ENCODE data around the gene VPS16. TPM values are rescaled to one million over a fixed set of nuclear protein-coding genes. Genes with fewer than 3 reads are reported as not detected.
A peak's percentile ranks its signal among the peaks of the same experiment; 100 is the strongest.

VPS16 gene
- total RNA-seq, result 10 to 100 TPM; 24.0 to 34.0 (median 27.7) TPM

- ATAC-seq (ENCODE audit: low FRiP score) (peak; percentile 95), DNase-seq (ENCODE audit: low spot score) (peak; percentile 55)
- TF ChIP-seq, protein P1, sequence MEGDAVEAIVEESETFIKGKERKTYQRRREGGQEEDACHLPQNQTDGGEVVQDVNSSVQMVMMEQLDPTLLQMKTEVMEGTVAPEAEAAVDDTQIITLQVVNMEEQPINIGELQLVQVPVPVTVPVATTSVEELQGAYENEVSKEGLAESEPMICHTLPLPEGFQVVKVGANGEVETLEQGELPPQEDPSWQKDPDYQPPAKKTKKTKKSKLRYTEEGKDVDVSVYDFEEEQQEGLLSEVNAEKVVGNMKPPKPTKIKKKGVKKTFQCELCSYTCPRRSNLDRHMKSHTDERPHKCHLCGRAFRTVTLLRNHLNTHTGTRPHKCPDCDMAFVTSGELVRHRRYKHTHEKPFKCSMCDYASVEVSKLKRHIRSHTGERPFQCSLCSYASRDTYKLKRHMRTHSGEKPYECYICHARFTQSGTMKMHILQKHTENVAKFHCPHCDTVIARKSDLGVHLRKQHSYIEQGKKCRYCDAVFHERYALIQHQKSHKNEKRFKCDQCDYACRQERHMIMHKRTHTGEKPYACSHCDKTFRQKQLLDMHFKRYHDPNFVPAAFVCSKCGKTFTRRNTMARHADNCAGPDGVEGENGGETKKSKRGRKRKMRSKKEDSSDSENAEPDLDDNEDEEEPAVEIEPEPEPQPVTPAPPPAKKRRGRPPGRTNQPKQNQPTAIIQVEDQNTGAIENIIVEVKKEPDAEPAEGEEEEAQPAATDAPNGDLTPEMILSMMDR (IDR thresholded peaks at IDR 0.05), result no peak
Observed at GRCh38 chr20:2840138-2840966, at the start of gene VPS16, which contains the start of gene PCED1A. TSS of gene VPS16 (plus strand) at chr20:2840745. CDS start at chr20:2840775, 30 bp downstream. TSS of gene PCED1A (minus strand) at chr20:2840655. CDS start at chr20:2839912, 743 bp downstream.

GRCh38 chr20:2793471-2793870 lies 47.1 kb upstream of the VPS16 start:
- TF ChIP-seq, protein P1 (IDR thresholded peaks at IDR 0.05), result no peak

DNA sequence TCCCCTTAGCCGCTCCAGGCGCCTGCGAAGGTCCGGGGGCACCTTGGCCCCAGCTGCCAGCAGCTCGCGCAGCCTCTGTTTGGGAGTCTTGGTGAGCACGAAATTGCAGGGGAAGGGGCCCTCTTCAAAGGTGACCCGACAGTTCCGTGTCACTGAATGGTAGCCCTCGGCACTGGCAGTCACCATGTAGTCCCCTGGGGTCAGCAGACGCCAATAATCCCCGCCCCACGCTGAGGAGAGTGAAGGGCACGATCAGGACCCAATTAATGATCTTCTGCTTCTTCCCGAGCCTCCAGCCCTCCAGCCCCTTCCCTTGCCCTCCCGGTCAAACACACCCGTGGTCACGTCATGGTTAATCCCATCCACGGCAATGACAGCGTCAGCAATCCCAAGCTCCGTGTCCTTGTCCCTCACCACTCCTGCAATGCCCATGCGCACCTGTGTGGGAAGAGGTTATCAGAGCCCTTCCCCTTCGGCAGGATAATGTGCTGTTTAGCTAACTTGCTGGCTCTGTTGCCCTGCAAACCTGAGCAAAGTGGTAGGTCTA lies 46.3 kb upstream of the VPS16 start:
- TF ChIP-seq, protein P1 (IDR thresholded peaks at IDR 0.05), result no peak
- ATAC-seq (ENCODE audit: low FRiP score), result no peak
- DNase-seq (ENCODE audit: low spot score), result no peak

More at GRCh38 chr20:2793471-2793870, 47.1 kb upstream of the VPS16 start:
- DNase-seq (ENCODE audit: low spot score), result no peak
- ATAC-seq (ENCODE audit: low FRiP score), result no peak

DNA sequence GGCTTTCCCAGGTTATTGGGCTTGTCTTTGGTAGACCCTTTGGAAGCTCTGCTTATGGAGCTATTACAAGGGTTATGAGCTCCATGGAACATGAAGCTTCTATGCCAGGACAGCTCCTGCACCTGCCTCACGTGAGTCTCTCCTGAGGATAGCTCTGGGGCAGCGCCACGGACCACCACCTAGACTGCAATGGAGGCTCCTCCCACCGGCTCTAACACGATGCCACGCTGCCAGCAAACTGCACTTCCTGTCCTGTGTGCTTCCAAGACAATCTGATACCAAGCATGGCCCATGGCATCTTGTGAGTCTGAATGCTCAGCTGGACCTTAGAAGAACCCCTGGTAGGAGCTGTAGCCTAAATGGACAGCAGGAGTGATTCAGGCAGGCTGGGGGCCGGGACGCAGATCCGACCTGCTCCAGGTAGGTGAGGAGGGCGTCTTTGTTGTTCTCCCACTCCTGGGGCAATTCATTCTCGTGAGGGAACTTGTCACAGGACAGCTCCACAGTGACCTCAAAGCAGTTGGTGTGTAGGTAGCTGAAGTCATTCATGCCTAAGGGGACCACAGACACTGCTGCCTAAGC lies 45.6 kb upstream of the VPS16 start:
- ATAC-seq (ENCODE audit: low FRiP score) (no peak), DNase-seq (ENCODE audit: low spot score) (no peak)
- TF ChIP-seq, protein P1 (IDR thresholded peaks at IDR 0.05), result no peak

DNA sequence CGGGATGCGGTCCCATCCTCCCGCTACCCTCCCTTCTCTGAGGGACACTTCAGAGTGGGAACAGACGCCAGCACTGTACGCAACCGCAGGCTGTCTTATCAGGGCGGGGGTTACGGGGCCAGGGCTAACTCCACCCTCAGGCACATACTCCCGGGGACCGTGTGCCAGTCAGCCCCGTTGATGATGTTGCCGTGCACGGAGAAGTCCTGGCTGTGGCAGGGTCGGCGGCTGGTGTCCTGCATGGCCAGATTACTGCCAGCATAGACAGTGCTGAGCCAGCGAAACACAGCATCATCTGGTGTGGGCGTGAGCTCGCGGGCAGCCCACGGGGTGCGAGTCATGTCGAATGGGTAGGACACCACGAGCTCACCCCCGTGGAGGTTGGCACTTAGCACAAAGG lies 45.1 kb upstream of the VPS16 start:
- ATAC-seq (ENCODE audit: low FRiP score) (no peak), DNase-seq (ENCODE audit: low spot score) (no peak)
- TF ChIP-seq, protein P1 (IDR thresholded peaks at IDR 0.05), result no peak

DNA sequence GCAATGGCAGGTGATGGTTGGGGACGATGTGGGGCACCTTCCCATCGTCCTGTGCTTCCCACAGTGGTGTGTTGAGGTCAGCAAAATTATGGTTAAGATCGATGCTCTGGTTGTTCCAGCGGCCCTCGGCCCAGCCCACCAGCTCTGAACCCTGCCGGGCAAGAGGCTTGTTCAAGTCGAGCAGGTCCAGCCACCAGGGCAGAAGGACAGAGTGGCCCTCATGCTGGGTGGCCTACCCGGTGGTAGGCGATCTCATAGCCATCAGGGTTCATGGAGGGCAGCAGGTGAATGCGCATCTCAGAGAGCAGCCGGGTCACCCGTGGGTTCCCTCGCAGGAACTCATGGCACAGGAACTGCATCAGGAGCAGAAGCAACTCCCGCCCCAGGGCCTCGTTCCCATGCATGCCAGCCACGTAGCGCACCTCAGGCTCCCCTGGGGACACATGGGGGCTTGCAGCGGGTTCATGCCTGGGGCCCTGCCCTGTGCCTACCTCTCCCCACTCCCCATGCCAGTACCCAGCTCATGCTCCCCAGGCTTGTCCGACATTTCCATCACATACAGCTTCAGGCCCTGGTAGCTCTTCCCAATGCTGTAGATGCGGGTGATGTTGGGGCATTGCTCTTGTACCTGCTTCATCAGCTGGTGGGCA lies 44.4 kb upstream of the VPS16 start:
- no peak for ATAC-seq (ENCODE audit: low FRiP score)
- DNase-seq (ENCODE audit: low spot score), result no peak
- TF ChIP-seq, protein P1 (IDR thresholded peaks at IDR 0.05), result no peak
